Lower leg skin (tissue), 4 donors: Measurements from ENCODE around the gene STK24. TPM values are rescaled to one million over a fixed set of nuclear protein-coding genes. Genes with fewer than 3 reads are reported as not detected.

Source experiments
- DNase-seq, 2 donors: peaks; one replicate each; pipeline ENCODE4 v3.0.0-alpha.2; 2019; ENCODE audit warnings: low spot score in 2 of 2
- H3K4me3 ChIP-seq: fragments of 200-600 bp; sonication (generic); 2 replicates; pipeline ENCODE4 v1.5.1; 2017; ENCODE audit warnings: mild to moderate bottlenecking, low read depth; ENCODE audit not compliant: poor library complexity, severe bottlenecking
- POLR2A ChIP-seq, 2 donors: fragments of 450-650 bp; IDR thresholded peaks; one replicate each; pipeline ENCODE4 v1.6.1; 2016 to 2017; ENCODE audit warnings: antibody characterized with exemption in 2 of 2, mild to moderate bottlenecking in 1 of 2, moderate library complexity in 1 of 2
- WGBS, 2 donors: methylation state at CpG; one replicate each; pipeline ENCODE4 v1.1.5; 2018; 5-methylcytosine and 5-hydroxymethylcytosine counted together
- intact Hi-C: fragments of 100-400 bp; cut with DNase I; formaldehyde crosslinking; loops from one replicate; pipeline ENCODE4 v1.15.0; 2023; ENCODE audit warnings: low total_unique reads
- total RNA-seq, 4 donors: library from RNA; depleted of rRNA; stranded (reverse); fragments of >200 nt; gene quantifications; one replicate each; pipeline ENCODE4 v1.1.0, GENCODE V29; 2016
- TF ChIP-seq, protein P1 (sequence below), 3 donors: fragments of 450-650 bp; IDR thresholded peaks; one replicate each; pipeline ENCODE4 v1.5.1; 2016; ENCODE audit warnings: antibody characterized with exemption in 3 of 3, mild to moderate bottlenecking in 3 of 3, moderate library complexity in 2 of 3

STK24 gene
- total RNA-seq, 4 donors from 2014 or later = 212 to 281 (median 266) TPM

DNA sequence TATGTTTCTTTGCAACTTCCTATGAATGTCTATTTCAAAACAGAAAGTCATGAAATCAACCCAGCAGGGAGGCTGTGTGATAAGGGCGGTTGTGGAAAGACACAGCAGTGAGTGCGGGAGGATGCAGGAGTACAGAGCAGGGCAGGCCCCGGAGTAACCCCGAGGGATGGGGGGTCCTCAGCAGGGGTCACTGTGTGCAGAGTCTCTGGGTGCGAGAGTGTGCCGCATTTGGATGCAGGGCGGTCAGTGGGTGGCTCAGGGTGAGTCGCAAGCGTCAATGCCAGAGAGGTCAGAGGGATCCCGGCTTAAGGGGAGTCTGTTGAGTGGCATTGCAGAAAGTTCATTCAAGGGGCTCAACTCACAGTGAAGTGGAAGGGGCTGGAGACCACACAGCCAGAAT is 147.8 kb downstream of the STK24 start:
- TF ChIP-seq, protein P1, sequence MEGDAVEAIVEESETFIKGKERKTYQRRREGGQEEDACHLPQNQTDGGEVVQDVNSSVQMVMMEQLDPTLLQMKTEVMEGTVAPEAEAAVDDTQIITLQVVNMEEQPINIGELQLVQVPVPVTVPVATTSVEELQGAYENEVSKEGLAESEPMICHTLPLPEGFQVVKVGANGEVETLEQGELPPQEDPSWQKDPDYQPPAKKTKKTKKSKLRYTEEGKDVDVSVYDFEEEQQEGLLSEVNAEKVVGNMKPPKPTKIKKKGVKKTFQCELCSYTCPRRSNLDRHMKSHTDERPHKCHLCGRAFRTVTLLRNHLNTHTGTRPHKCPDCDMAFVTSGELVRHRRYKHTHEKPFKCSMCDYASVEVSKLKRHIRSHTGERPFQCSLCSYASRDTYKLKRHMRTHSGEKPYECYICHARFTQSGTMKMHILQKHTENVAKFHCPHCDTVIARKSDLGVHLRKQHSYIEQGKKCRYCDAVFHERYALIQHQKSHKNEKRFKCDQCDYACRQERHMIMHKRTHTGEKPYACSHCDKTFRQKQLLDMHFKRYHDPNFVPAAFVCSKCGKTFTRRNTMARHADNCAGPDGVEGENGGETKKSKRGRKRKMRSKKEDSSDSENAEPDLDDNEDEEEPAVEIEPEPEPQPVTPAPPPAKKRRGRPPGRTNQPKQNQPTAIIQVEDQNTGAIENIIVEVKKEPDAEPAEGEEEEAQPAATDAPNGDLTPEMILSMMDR (IDR thresholded peaks at IDR 0.05) = no peak
- TF ChIP-seq POLR2A (IDR thresholded peaks at IDR 0.05) = no peak
- intact Hi-C loops = no loop called here
- no peak for DNase-seq
- WGBS, 2 donors = 82 to 88% methylated on average over 10 of the region's 10 CpGs
- H3K4me3 ChIP-seq = no peak overlapping the region

DNA sequence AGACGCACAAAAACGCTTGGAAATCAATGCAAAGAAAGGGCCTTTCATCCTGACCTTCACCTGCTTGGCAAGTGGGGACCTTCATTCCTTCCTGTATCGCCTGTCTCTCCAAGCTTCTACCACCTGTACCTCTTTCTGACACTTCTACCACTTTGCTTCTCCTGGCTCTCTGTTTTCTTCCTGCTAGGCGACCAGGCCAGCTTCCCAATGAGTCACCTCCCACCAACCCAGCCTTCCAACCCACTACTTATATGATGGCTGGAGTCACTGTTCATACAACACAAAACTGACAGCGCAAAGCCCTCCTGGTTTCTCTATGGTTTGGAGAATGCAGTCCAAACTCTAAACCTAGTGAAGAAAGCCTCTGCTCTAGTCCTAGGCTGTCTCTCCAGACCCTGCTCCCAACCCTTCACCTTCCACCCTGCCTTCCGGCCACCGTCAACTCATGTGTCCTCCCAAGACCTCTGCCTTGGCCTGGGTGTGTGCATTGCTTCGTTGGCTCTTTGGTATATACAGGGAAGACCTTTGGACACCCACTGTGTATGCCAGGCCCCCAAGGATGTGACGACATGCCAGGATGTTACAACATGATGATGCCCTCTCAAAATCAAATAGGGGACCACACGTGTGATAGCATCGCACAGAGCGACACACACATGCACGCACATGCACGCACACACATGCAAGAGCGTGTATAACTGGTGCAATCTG is 148.5 kb downstream of the STK24 start:
- TF ChIP-seq, protein P1 (IDR thresholded peaks at IDR 0.05) = no peak
- TF ChIP-seq POLR2A (IDR thresholded peaks at IDR 0.05) = no peak
- no peak overlapping the region for H3K4me3 ChIP-seq
- 91% methylated on average over 15 of the region's 15 CpGs for WGBS, 2 donors
- intact Hi-C loops = no loop called here
- DNase-seq = no peak

DNA sequence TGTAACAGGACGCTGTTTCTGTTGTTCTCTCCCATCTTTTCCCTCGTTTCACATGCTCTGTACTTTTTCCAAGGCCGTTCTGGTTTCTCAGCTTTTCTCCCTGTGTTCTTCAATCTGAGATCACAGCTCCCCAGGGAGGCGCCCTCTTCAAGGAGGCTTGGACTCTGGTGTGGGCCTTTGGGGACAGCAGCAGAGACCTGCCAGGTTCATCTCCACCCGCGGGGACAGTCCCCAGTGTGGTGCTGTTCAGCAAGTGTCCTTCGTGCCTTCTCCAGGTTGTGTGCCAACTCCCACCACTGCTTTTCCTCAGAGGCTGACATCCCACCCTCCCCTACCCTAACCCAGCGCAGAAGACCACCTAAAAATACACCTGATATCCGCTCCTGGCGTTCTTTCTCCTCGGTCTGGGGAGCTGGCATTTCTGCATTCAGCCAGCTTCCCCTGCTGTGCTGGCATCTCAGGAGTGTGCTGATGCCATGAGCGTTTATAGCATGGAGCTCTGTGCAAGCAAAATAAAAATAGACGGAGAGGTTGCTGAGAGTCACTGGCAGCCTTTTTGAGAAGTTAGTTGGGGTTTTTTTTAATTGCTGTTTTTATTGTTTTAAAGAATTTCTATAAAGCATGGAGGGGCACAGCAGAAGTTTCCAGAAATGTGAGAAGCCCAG is 149.4 kb downstream of the STK24 start:
- DNase-seq = no peak
- no peak overlapping the region for H3K4me3 ChIP-seq
- intact Hi-C loops = no loop called here
- TF ChIP-seq, protein P1 (IDR thresholded peaks at IDR 0.05) = no peak
- no peak for TF ChIP-seq POLR2A (IDR thresholded peaks at IDR 0.05)
- WGBS, 2 donors = 86 to 91% methylated on average over 13 of the region's 13 CpGs

DNA sequence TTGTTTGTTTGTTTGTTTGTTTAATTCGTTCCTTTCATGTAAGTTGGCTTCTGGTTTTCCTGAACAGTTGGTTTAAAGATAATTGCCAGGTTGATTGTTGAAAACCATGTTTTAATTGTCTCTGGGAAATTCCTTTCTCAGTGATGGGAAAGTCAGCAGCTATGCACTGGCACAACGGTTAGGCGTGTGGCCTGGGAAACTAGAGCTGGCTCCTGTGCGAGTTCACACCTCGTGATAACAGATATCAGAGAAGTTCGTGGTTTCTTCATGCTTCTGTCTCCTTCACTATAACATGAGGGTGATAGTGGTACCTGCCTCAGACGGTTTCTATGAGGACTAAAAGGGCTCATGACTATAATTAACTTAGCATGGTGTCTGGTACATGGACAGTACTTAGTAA is 153.5 kb downstream of the STK24 start:
- 81 to 90% methylated on average over 7 of the region's 7 CpGs for WGBS, 2 donors
- TF ChIP-seq POLR2A (IDR thresholded peaks at IDR 0.05) = no peak
- TF ChIP-seq, protein P1 (IDR thresholded peaks at IDR 0.05) = no peak
- intact Hi-C loops = no loop called here
- peak in 1 of 2 donors; percentile 7 for DNase-seq
- H3K4me3 ChIP-seq = no peak overlapping the region

DNA sequence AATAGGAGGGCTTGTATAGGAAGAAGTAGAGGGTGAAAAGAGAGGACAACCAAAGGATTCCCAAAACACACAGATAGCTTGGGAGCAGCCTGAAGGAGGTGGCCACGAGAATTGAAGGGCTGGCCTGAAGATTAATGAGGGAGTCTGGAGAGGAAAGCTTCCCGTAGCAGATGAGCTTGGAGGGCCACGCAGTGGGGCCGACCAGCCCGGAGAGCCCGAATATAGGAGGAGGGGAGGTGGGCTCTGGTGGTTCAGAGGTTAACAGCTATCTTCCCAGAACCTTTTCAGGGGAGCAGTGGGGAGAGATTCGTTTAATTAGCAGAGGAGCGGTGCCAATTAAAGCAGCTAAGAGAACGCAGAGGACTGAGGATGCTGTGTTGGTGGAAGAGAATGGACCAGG is 154.9 kb downstream of the STK24 start:
- WGBS, 2 donors = 91% methylated on average over 9 of the region's 9 CpGs
- intact Hi-C loops = no loop called here
- DNase-seq = peak in 1 of 2 donors; percentile 50
- TF ChIP-seq POLR2A (IDR thresholded peaks at IDR 0.05) = no peak
- TF ChIP-seq, protein P1 (IDR thresholded peaks at IDR 0.05) = no peak
- H3K4me3 ChIP-seq = no peak overlapping the region
